NCI-H1417 (cell line): ENCODE results near the gene F2RL2.
"Not testable (repeated sequence)": the region's sequence is repeated elsewhere in the genome, so short reads cannot be mapped to it uniquely, and the experiment has no call there.

Experiments used
- DNase-seq, 3 experiments: peaks; one replicate each; lab custom pipeline; 2025; lab: John Stamatoyannopoulos, UW

The F2RL2 gene

GRCh38 chr5:76622076-76622475 is 1.1 kb downstream of the F2RL2 start:
- DNase-seq = no peak

DNA sequence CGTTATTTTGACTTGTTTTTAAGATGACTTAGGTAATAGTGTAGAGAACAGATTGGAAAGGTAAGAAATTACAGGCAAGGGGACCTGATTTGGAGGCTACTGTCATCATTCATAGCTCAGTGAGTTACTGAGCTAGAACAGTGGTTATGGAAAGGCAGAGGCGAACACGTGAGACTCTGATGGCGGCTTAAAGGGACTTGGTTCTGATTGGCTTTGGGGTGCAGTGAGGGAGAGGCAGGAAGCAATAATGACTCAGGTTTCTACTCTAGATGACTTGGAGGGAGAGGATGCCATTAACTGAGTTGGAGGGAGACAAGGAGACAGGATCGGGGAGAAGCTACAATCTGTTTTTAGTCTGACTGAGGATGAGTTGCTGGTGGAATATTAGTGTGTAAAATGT is 3.0 kb downstream of the F2RL2 start:
- no peak for DNase-seq

DNA sequence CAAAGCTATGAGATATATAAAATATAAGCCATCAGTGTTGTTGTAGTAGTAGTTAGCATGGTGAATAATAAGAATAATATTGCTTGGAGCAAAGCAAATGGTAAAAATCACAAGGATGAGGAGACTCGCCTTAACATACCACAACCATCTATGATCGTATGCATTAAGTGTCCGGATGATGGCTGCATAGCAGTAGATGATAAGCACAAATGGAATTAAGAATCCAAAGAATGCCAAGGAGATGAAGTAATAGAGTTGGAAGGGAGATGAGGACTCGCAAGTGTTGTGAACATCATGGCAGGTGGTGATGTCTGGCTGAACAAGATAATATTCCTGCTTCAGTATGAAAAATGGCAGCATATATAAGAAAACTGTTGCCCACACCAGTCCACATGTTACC is 5.5 kb downstream of the F2RL2 start:
- DNase-seq = no peak

DNA sequence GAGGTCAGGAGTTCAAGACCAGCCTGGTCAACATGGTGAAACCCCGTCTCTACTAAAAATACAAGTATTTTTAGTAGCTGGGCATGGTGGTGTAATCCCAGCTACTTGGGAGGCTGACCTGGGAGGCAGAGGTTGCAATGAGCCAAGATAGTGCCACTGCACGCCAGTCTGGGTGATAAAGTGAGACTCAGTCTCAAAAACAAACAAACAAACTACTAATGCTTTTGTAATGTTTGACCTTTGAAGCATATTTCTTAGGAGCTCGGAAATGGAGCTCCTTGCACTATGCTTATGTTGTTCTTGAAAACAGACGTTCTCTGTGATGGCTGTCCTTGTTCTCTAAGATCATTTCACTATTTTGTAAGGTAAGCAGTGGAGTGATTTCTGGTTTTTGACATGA is 6.0 kb downstream of the F2RL2 start:
- DNase-seq = no peak

- no peak for DNase-seq
These were observed 7.0 kb downstream of the F2RL2 start for GRCh38 chr5:76616206-76616605.

GRCh38 chr5:76615759-76616158 is 7.4 kb downstream of the F2RL2 start:
- no peak for DNase-seq

DNA sequence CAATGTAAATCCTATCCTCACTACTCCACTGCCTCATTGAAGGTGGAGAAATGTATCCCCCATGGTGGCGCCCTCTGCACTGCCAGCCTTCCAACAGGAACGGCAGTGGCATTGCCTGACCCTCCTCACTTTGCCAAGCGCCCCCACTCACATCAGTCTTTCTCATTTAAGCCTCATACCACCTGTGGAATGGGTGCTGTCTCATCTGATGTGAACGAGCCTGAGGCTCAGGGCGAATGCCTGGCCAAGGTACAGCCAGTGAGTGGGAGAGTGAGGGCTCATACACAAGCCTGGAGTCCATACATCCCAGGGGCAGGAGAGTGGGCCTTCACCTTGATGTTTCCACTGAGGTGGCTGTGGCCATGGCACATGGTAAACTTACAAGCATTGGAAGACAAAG is 10.3 kb downstream of the F2RL2 start:
- DNase-seq = no peak

GRCh38 chr5:76610196-76610595 is 13.0 kb downstream of the F2RL2 start:
- peak in 1 of 3 experiments; percentile 24 for DNase-seq

DNA sequence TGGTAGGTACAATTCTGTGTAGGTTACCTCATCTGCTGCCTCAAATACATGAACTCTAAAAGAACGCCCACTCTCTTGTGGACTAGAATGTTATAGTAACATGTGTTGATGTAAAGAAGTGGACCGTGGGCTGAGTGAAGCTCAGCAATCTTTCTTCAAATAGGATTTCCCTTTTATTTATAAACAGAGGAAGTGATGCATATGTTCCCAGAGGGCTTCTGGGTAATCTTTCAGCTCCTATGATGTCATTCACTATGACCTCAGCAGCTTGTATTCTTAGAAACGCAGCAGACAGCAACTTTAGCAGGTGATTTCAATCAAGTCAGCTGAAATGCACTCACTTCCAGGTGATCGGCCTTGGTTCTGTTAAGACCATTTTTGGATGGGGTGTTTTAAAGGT is 14.4 kb downstream of the F2RL2 start:
- DNase-seq = no peak

DNA sequence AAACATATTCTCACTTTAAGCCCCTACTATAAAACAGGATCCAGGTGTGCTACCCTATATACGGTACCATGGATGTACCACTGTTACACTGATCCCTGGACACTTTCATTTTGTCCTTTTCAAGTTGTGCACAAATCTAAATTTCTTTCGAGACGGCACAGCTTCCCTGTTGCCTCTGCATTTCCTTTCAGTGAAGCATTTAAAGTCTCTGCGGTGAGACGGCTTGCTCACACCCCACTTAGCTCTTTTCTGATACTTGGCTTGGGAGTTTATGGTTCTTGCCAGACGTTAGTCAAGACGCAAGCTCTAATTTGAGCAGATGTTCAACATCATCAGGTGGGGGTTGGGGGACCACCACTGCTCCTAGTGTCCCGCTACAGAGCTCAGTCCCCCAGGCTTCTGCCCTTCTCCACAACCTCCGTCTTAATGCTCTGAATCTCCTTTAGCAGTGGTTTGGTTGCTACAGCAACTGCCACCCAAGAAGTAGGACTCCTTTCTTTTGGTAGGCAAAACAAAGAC is 15.8 kb downstream of the F2RL2 start:
- DNase-seq = no peak

GRCh38 chr5:76606701-76607100 is 16.5 kb downstream of the F2RL2 start:
- no peak for DNase-seq

GRCh38 chr5:76604838-76605237 is 18.4 kb downstream of the F2RL2 start:
- DNase-seq = no peak

- DNase-seq = not testable (repeated sequence)
These were observed 19.2 kb downstream of the F2RL2 start for GRCh38 chr5:76603991-76604390.

GRCh38 chr5:76602094-76602726 is 21.0 kb downstream of the F2RL2 start:
- DNase-seq = no peak

GRCh38 chr5:76601470-76601869 is 21.7 kb downstream of the F2RL2 start:
- DNase-seq = peak; percentile 7 to 59 (median 51)

- DNase-seq = no peak
These were observed 22.5 kb downstream of the F2RL2 start for GRCh38 chr5:76600716-76601115.

DNA sequence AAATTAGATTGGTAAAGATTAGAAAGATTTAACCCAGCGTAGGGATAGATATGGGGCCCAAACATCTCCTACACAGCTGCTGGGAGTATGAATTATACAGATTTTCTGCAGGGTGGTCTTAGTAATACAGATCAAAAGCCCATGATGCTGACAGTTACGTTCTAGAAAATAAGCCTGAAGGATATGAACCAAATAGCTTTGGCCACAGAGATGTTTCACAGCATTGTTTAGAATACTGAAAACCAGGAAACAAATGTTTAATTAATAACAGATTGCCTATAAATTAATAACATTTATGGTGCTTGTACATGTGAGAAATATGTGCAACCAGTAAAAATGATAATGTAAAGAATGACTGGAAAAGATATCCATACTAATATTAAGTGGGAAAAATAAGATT is 24.7 kb downstream of the F2RL2 start:
- no peak for DNase-seq

DNA sequence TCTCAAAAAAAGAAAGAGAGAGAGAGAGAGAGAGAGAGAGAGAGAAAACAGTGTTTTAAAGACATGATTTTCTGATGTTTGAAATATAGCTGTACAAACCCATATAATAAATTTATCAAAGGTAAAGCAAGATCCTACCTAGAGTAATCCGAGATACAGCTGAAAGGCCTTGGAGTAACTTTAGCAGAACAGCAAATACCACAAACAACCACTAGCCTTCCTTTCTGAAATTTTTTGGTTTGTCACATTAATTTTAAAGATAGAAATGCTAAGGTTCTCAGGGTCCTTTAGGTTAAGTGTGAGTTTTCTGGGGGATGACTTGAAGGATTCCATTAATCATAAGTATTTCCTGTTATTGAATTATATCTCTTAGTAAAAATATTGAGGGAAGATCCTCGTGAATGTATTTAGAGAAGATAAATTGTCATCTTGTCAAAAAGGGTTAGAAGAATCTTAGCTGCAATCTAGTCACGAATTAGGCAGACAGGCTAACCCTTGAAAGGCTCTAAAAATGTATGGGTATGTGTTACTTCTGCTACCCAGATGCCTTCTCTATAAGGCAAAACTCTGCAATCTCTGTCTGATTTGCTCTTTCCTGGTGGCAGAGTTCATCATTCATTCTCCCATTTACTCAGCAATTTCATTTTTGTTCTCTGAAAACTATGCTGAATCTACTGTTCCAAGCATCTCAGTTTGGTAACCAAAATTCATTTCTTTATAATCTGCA is 27.3 kb downstream of the F2RL2 start:
- no peak for DNase-seq

- DNase-seq = no peak
These were observed 29.1 kb downstream of the F2RL2 start for GRCh38 chr5:76594107-76594506.

GRCh38 chr5:76592692-76593091 is 30.5 kb downstream of the F2RL2 start:
- DNase-seq = no peak

DNA sequence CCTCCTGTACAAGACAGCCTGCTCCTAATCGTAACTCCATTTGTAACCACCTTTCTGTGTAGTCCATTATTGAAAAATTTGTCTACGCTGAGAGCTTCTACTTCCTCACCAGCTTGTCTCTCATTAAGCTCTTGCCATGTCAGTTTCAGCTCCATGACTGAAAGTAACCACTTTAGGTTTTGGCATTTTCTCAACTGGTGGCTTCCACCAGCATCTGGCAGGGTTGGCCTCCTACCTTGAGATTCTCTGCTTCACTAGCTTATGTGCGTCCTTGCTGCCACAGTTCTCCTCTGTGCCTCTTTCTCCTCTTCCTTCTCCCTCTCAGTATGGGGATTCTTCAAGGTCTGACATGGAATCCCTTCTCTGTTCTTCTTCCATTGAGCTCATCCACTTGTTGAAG is 31.8 kb downstream of the F2RL2 start:
- no peak for DNase-seq

GRCh38 chr5:76590027-76590426 is 33.2 kb downstream of the F2RL2 start:
- no peak for DNase-seq

DNA sequence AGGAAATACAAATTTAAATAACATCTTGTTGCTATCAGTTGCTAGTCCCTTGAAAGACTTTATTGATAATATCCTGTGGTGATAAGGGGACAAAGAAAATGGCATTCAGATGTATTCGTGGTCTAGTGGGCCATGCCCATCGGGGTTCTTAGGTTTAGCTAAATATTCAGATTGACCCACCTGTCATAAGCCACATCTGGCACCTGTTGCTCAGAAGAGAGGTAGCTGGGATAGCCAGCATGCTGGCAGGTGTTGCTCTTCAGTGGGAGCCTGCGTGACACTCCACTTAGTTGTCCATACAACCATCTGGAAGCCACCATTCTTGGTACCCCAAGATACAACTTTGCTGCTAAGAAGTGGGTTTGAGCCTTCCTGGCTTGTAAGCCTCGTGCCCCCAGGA is 36.7 kb downstream of the F2RL2 start:
- DNase-seq = no peak

DNA sequence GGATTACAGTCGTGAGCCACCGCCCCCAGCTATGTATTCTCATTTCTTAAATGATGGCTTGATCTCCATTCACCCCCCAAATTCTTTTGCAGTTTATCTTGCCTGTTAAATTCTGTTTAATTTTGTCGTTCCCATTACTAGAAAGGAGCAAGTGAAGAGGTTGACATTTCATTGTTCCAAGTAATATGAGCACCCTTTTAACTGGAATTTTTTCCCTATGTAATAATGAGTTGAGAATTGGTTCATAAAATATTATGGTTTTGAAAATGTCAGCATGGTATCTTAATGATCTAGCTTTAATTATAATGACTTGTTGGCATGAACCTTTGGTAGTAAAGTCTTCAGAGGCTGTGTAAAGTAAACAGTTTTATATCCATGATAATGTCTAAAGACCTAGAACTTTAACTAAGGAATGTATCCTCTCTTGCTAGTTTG is 37.4 kb downstream of the F2RL2 start:
- no peak for DNase-seq
